HepG2 (cell line): ENCODE measurements around the gene CLHC1. TPM values are rescaled to one million over a fixed set of nuclear protein-coding genes. Genes with fewer than 3 reads are reported as not detected.

Experiments
- AHR ChIP-seq: IDR thresholded peaks from 2 replicates; pipeline ENCODE4 v1.6.1; 2018; ENCODE audit warnings: missing genetic modification reagents, missing compliant biosample characterization
- ARHGAP35 ChIP-seq: sonication (generic); formaldehyde crosslinking; IDR thresholded peaks from 2 replicates; pipeline ENCODE4 v1.9.0; 2022; ENCODE audit warnings: mild to moderate bottlenecking, inconsistent platforms, moderate library complexity, missing genetic modification reagents, borderline replicate concordance
- CBX1 ChIP-seq: IDR thresholded peaks from one replicate; pipeline ENCODE4 v1.6.1; 2016; ENCODE audit warnings: antibody characterized with exemption, low read depth
- RNF2 ChIP-seq: fragments of 450-650 bp; conservative IDR thresholded peaks from 2 replicates; pipeline ENCODE4 v1.6.1; 2016; ENCODE audit warnings: low read depth
- SNRNP70 ChIP-seq: fragments of 200-400 bp; formaldehyde crosslinking; IDR thresholded peaks from 2 replicates; pipeline ENCODE4 v1.6.1; 2017; ENCODE audit warnings: mild to moderate bottlenecking, low read depth, low read length, moderate library complexity
- SP2 ChIP-seq: sonication (generic); formaldehyde crosslinking; IDR thresholded peaks from 2 replicates; pipeline ENCODE4 v1.5.1; 2020; ENCODE audit warnings: mild to moderate bottlenecking, missing genetic modification reagents
- SP4 ChIP-seq: sonication (generic); formaldehyde crosslinking; IDR thresholded peaks from 2 replicates; pipeline ENCODE4 v1.8.1; 2023; ENCODE audit warnings: mild to moderate bottlenecking, missing genetic modification reagents
- ZBTB38 ChIP-seq: sonication (generic); formaldehyde crosslinking; IDR thresholded peaks from 2 replicates; pipeline ENCODE4 v1.5.1; 2020; ENCODE audit warnings: mild to moderate bottlenecking, missing genetic modification reagents
- ZC3H13 ChIP-seq: sonication (generic); formaldehyde crosslinking; IDR thresholded peaks from 2 replicates; pipeline ENCODE4 v1.8.1; 2023; ENCODE audit warnings: mild to moderate bottlenecking, missing genetic modification reagents, moderate library complexity
- ZFP90 ChIP-seq: sonication (generic); formaldehyde crosslinking; IDR thresholded peaks from 2 replicates; pipeline ENCODE4 v1.8.0; 2022; ENCODE audit warnings: missing genetic modification reagents, mild to moderate bottlenecking, inconsistent platforms, borderline replicate concordance
- ZNF260 ChIP-seq: sonication (generic); formaldehyde crosslinking; IDR thresholded peaks from 2 replicates; pipeline ENCODE4 v1.4.0; 2020; ENCODE audit warnings: missing genetic modification reagents, low read depth, mild to moderate bottlenecking, borderline replicate concordance
- ZNF263 ChIP-seq: sonication (generic); formaldehyde crosslinking; IDR thresholded peaks from 2 replicates; pipeline ENCODE4 v1.4.0; 2020; ENCODE audit warnings: missing genetic modification reagents
- ZNF331 ChIP-seq: sonication (generic); formaldehyde crosslinking; IDR thresholded peaks from 2 replicates; pipeline ENCODE4 v1.4.0; 2020; ENCODE audit warnings: missing genetic modification reagents
- ZNF335 ChIP-seq: sonication (generic); formaldehyde crosslinking; IDR thresholded peaks from 2 replicates; pipeline ENCODE4 v1.4.0; 2020; ENCODE audit warnings: missing genetic modification reagents
- ZNF549 ChIP-seq: sonication (generic); formaldehyde crosslinking; IDR thresholded peaks from 2 replicates; pipeline ENCODE4 v1.5.0; 2020; ENCODE audit warnings: missing genetic modification reagents
- ZNF644 ChIP-seq: IDR thresholded peaks from 2 replicates; pipeline ENCODE4 v1.6.1; 2016; ENCODE audit warnings: low read depth
- ZNF713 ChIP-seq: sonication (generic); formaldehyde crosslinking; IDR thresholded peaks from 2 replicates; pipeline ENCODE4 v1.4.0; 2020; ENCODE audit warnings: mild to moderate bottlenecking, missing genetic modification reagents
- ZNF775 ChIP-seq: sonication (generic); formaldehyde crosslinking; IDR thresholded peaks from 2 replicates; pipeline ENCODE4 v1.4.0; 2020; ENCODE audit warnings: missing genetic modification reagents, mild to moderate bottlenecking, moderate library complexity, borderline replicate concordance
- ZNF83 ChIP-seq: sonication (generic); formaldehyde crosslinking; IDR thresholded peaks from 2 replicates; pipeline ENCODE4 v1.4.0; 2020; ENCODE audit warnings: missing genetic modification reagents, mild to moderate bottlenecking, borderline replicate concordance
- polyA plus RNA-seq, 8 experiments: library from polyadenylated mRNA; depleted of rRNA in 3 of 8; stranded (reverse) in 7 of 8; unstranded in 1 of 8; fragments of >200 nt; fragmentation: Illumina TruSeq in 4 of 8; extraction: Trizol in 4 of 8; gene quantifications; 2 replicates each; pipeline versions ENCODE4 v1.2.1 to v1.2.3, GENCODE V29; 2011 to 2016; ENCODE audit warnings: low read depth in 4 of 8, missing spikeins in 1 of 8, mixed read lengths in 1 of 8; ENCODE audit not compliant: insufficient read depth in 1 of 8
- total RNA-seq, 5 experiments: library from RNA; depleted of rRNA; stranded (reverse); fragments of >200 nt; fragmentation: Illumina TruSeq; extraction: Trizol; gene quantifications; 2 replicates each; pipeline ENCODE4 v1.2.3, GENCODE V29; 2016; ENCODE audit warnings: low read depth in 1 of 5
- TF ChIP-seq, protein P1 (sequence below): conservative IDR thresholded peaks from 2 replicates; pipeline ENCODE4 v1.6.1; 2018; ENCODE audit warnings: missing genetic modification reagents
- TF ChIP-seq, protein P2 (sequence below): sonication (generic); formaldehyde crosslinking; conservative IDR thresholded peaks from 2 replicates; pipeline ENCODE4 v1.8.1; 2023; ENCODE audit warnings: missing genetic modification reagents
- TF ChIP-seq, protein P3 (sequence below): sonication (generic); formaldehyde crosslinking; IDR thresholded peaks from 2 replicates; pipeline ENCODE4 v1.8.0; 2023; ENCODE audit warnings: mild to moderate bottlenecking, missing genetic modification reagents
- TF ChIP-seq, protein P4 (sequence below): sonication (generic); formaldehyde crosslinking; IDR thresholded peaks from 2 replicates; pipeline ENCODE4 v1.5.0; 2020; ENCODE audit warnings: mild to moderate bottlenecking, missing genetic modification reagents, moderate library complexity
- TF ChIP-seq, protein P5 (sequence below): IDR thresholded peaks from 2 replicates; pipeline ENCODE4 v1.6.1; 2016; ENCODE audit warnings: missing biosample characterization, missing genetic modification reagents, low read depth

Gene CLHC1
- total and polyA plus RNA-seq, 2 of the 13 experiments (the other 11 are each of a cell fraction or from before 2014, with no cell fraction given) = 9.8 to 12.6 TPM

DNA sequence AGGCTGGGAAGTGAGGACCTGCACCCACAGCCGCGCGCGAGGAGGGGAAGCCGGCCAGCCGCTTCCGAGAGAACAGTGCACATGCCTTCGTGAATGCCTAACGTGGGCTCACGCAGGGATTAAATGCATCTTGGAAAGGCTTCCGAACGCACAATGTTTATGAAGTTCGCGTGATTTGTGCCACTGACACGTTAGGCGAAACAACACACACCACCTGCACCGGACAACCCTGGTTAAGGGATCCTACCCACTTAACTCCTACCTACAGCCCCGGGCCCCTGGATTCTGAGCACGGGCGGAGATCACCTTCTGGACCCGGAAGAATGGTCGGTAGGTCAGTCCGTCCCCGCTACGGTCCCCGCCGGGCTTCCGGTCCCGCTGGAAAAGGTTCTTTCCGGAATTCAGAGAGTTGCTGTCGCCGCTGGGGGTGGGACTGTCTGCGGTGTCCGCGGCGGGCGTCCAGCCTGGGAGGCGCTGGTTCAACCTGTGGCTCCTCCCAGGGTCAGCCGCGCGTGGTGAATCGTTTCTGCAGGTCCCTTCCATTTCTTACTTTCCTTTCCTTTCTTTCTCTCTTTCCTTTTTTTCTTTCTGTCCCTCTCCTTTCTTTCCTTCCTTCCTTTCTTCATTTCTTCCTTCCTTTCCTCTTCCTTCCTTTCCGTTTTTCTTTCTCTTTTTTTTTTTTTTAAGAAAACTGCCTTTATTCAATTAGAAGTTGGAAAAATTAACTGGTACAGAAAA lies 37.0 kb upstream of the CLHC1 start, which contains the start of gene MTIF2 (continued):
- 0 out of 2 replicates have a peak, but pooled peaks have one; percentile 83 for TF ChIP-seq ZNF260 (CRISPR knock-in tag)
- peak; percentile 93 for TF ChIP-seq ZNF713 (CRISPR knock-in tag)
- TF ChIP-seq ZNF263 (CRISPR knock-in tag) = peak; percentile 65; the same call in 1 of the 2 replicates
- TF ChIP-seq, protein P1, sequence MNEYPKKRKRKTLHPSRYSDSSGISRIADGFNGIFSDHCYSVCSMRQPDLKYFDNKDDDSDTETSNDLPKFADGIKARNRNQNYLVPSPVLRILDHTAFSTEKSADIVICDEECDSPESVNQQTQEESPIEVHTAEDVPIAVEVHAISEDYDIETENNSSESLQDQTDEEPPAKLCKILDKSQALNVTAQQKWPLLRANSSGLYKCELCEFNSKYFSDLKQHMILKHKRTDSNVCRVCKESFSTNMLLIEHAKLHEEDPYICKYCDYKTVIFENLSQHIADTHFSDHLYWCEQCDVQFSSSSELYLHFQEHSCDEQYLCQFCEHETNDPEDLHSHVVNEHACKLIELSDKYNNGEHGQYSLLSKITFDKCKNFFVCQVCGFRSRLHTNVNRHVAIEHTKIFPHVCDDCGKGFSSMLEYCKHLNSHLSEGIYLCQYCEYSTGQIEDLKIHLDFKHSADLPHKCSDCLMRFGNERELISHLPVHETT (CRISPR knock-in tag) = peak; percentile 98
- TF ChIP-seq, protein P2, sequence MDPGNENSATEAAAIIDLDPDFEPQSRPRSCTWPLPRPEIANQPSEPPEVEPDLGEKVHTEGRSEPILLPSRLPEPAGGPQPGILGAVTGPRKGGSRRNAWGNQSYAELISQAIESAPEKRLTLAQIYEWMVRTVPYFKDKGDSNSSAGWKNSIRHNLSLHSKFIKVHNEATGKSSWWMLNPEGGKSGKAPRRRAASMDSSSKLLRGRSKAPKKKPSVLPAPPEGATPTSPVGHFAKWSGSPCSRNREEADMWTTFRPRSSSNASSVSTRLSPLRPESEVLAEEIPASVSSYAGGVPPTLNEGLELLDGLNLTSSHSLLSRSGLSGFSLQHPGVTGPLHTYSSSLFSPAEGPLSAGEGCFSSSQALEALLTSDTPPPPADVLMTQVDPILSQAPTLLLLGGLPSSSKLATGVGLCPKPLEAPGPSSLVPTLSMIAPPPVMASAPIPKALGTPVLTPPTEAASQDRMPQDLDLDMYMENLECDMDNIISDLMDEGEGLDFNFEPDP (CRISPR knock-in tag) = 0 out of 2 replicates have a peak, but pooled peaks have one; percentile 77
- peak; percentile 98 for TF ChIP-seq ZNF331
- TF ChIP-seq ZFP90 = peak; percentile 93
- TF ChIP-seq SNRNP70 = no peak
- TF ChIP-seq ZBTB38 (CRISPR knock-in tag) = peak; percentile 96
- peak; percentile 83 for TF ChIP-seq ZC3H13 (CRISPR knock-in tag)
- TF ChIP-seq, protein P3, sequence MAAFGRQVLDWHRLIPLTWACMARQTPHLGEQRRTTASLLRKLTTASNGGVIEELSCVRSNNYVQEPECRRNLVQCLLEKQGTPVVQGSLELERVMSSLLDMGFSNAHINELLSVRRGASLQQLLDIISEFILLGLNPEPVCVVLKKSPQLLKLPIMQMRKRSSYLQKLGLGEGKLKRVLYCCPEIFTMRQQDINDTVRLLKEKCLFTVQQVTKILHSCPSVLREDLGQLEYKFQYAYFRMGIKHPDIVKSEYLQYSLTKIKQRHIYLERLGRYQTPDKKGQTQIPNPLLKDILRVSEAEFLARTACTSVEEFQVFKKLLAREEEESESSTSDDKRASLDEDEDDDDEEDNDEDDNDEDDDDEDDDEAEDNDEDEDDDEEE (CRISPR knock-in tag) = peak; percentile 61
- TF ChIP-seq CBX1 = peak; percentile 95
- TF ChIP-seq, protein P4, sequence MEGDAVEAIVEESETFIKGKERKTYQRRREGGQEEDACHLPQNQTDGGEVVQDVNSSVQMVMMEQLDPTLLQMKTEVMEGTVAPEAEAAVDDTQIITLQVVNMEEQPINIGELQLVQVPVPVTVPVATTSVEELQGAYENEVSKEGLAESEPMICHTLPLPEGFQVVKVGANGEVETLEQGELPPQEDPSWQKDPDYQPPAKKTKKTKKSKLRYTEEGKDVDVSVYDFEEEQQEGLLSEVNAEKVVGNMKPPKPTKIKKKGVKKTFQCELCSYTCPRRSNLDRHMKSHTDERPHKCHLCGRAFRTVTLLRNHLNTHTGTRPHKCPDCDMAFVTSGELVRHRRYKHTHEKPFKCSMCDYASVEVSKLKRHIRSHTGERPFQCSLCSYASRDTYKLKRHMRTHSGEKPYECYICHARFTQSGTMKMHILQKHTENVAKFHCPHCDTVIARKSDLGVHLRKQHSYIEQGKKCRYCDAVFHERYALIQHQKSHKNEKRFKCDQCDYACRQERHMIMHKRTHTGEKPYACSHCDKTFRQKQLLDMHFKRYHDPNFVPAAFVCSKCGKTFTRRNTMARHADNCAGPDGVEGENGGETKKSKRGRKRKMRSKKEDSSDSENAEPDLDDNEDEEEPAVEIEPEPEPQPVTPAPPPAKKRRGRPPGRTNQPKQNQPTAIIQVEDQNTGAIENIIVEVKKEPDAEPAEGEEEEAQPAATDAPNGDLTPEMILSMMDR = peak; percentile 64
- TF ChIP-seq ZNF775 (CRISPR knock-in tag) = peak; percentile 93
- TF ChIP-seq ZNF83 (CRISPR knock-in tag) = peak; percentile 93; the same call in 1 of the 2 replicates
- no peak for TF ChIP-seq ZNF644 (CRISPR knock-in tag)
- TF ChIP-seq ZNF335 (CRISPR knock-in tag) = peak; percentile 97
- TF ChIP-seq ZNF549 (CRISPR knock-in tag) = no peak
- peak; percentile 87; the same call in 1 of the 2 replicates for TF ChIP-seq AHR (CRISPR knock-in tag)
- TF ChIP-seq, protein P5, sequence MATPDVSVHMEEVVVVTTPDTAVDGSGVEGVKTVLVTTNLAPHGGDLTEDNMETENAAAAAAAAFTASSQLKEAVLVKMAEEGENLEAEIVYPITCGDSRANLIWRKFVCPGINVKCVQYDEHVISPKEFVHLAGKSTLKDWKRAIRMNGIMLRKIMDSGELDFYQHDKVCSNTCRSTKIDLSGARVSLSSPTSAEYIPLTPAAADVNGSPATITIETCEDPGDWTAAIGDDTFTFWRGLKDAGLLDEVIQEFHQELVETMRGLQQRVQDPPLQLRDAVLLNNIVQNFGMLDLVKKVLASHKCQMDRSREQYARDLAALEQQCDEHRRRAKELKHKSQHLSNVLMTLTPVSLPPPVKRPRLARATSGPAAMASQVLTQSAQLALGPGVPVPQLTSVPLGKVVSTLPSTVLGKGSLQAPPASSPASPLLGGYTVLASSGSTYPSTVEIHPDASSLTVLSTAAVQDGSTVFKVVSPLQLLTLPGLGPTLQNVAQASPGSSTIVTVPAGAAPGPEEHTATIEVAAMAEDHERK (CRISPR knock-in tag) = peak; percentile 68
- TF ChIP-seq RNF2 = peak; percentile 55; the same call in 1 of the 2 replicates
- peak; percentile 74 for TF ChIP-seq SP2 (CRISPR knock-in tag)
- TF ChIP-seq SP4 (CRISPR knock-in tag) = peak; percentile 96
- peak; percentile 81; the same call in 1 of the 2 replicates for TF ChIP-seq ARHGAP35 (CRISPR knock-in tag)
